HepG2 (cell line): ENCODE measurements around the gene PCNT.

Experiments
- CEBPZ ChIP-seq: IDR thresholded peaks from 2 replicates; pipeline ENCODE4 v1.6.1; 2012; ENCODE audit warnings: low read length, improper control_type of control experiment
- FOXJ3 ChIP-seq: sonication (generic); formaldehyde crosslinking; IDR thresholded peaks from 2 replicates; pipeline ENCODE4 v1.4.0; 2020; ENCODE audit warnings: missing genetic modification reagents, mild to moderate bottlenecking, borderline replicate concordance
- NCOR1 ChIP-seq: fragments of 200-600 bp; sonication (generic); IDR thresholded peaks from 2 replicates; pipeline ENCODE4 v1.7.0; 2017; ENCODE audit warnings: antibody characterized with exemption, low read length, borderline replicate concordance
- SMC3 ChIP-seq: IDR thresholded peaks from 2 replicates; pipeline ENCODE4 v1.6.1; 2011; ENCODE audit warnings: low read length, improper control_type of control experiment
- STAT6 ChIP-seq: sonication (generic); formaldehyde crosslinking; IDR thresholded peaks from 2 replicates; pipeline ENCODE4 v1.4.0; 2020; ENCODE audit warnings: missing genetic modification reagents, mild to moderate bottlenecking, borderline replicate concordance
- TCF7 ChIP-seq: sonication (generic); IDR thresholded peaks from 2 replicates; pipeline ENCODE4 v1.6.1; 2016; ENCODE audit warnings: antibody characterized with exemption, low read depth
- TRIM24 ChIP-seq: sonication (generic); formaldehyde crosslinking; IDR thresholded peaks from 2 replicates; pipeline ENCODE4 v1.8.0; 2022; ENCODE audit warnings: mild to moderate bottlenecking, missing genetic modification reagents
- ZNF207 ChIP-seq: fragments of 450-650 bp; IDR thresholded peaks from 2 replicates; pipeline ENCODE4 v1.6.1; 2016; ENCODE audit warnings: antibody characterized with exemption, borderline replicate concordance
- ZNF232 ChIP-seq: sonication (generic); formaldehyde crosslinking; IDR thresholded peaks from 2 replicates; pipeline ENCODE4 v1.4.0; 2020; ENCODE audit warnings: missing genetic modification reagents, borderline replicate concordance
- ZNF407 ChIP-seq: sonication (generic); formaldehyde crosslinking; IDR thresholded peaks from one replicate; pipeline ENCODE4 v1.5.1; 2020; ENCODE audit warnings: mild to moderate bottlenecking, missing genetic modification reagents; ENCODE audit errors: not compliant biosample characterization
- ZNF609 ChIP-seq: sonication (generic); formaldehyde crosslinking; IDR thresholded peaks from 2 replicates; pipeline ENCODE4 v1.4.0; 2020; ENCODE audit warnings: mild to moderate bottlenecking, missing genetic modification reagents, borderline replicate concordance
- ZZZ3 ChIP-seq: sonication (generic); formaldehyde crosslinking; IDR thresholded peaks from 2 replicates; pipeline ENCODE4 v1.4.0; 2020; ENCODE audit warnings: missing genetic modification reagents, mild to moderate bottlenecking, borderline replicate concordance

- TF ChIP-seq ZNF609 (CRISPR knock-in tag) (no peak), CEBPZ (no peak), ZZZ3 (CRISPR knock-in tag) (no peak), STAT6 (no peak), ZNF232 (CRISPR knock-in tag) (no peak), SMC3 (no peak), FOXJ3 (CRISPR knock-in tag) (no peak), ZNF207 (no peak), ZNF407 (CRISPR knock-in tag) (no peak), TCF7 (no peak), NCOR1 (no peak), TRIM24 (no peak)
Measured at GRCh38 chr21:46399686-46400085, 75.7 kb downstream of the PCNT start.
